ENCODE data around the gene AIRE.

Gene AIRE

DNA sequence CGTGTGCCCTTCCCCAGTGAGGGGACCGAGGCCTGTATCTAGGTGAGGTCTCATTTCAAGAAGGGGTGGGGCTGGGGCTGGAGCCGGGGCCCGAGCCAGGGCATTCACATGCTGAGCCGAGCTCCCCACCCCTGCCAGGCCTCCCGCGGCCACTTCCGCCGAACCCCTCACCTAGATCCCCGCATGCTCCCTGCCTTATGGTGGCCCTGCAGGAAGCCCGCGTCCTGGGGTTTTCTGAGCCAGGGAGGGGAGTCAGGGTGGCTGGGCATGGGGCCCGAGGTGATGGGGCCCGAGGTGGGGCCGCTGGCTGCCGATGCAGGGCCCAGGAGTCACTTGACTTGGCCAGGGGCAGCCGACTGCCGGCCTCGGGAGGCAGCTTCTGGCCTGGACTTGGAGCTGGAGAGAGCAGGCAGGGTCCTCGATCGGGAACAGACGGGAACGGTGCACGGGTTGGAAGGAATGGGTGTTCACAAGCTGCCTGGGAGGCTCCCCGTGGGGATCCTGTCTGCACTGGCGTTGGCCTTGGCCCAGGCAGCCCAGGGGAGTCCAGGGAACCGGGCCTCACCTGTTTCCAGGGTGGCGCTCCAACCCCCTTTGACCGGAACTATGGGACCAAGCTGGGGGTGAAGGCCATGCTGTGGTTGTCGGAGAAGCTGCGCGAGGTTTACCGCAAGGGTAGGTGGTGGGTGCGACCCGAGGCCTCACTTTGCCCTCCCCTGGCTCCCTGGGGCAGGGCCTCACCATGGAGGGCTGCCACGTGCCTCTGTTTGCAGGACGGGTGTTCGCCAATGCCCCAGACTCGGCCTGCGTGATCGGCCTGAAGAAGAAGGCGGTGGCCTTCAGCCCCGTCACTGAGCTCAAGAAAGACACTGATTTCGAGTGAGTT lies 40.0 kb downstream of the AIRE start:
- no peak for DNase-seq (ENCODE audit: low read depth)

DNA sequence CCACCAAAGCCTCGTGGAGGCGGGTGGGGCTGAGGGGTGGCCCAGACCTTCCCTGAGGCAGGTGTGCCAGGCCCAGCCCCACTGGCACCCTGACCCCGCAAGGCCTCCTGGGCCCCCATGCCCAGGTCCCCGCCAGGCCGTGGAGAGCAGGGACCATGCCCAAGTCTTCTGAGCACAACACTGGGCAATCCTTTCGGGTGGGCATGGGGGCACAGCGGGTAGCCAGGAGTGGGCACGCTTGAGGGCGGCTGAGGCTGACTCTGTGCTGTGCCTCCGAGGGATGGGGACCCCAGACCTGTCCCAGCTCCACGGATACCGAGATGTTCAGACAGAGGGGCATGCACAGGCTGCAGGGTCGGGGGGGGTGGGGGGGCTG lies 40.6 kb downstream of the AIRE start:
- no peak for DNase-seq (ENCODE audit: low read depth)

DNA sequence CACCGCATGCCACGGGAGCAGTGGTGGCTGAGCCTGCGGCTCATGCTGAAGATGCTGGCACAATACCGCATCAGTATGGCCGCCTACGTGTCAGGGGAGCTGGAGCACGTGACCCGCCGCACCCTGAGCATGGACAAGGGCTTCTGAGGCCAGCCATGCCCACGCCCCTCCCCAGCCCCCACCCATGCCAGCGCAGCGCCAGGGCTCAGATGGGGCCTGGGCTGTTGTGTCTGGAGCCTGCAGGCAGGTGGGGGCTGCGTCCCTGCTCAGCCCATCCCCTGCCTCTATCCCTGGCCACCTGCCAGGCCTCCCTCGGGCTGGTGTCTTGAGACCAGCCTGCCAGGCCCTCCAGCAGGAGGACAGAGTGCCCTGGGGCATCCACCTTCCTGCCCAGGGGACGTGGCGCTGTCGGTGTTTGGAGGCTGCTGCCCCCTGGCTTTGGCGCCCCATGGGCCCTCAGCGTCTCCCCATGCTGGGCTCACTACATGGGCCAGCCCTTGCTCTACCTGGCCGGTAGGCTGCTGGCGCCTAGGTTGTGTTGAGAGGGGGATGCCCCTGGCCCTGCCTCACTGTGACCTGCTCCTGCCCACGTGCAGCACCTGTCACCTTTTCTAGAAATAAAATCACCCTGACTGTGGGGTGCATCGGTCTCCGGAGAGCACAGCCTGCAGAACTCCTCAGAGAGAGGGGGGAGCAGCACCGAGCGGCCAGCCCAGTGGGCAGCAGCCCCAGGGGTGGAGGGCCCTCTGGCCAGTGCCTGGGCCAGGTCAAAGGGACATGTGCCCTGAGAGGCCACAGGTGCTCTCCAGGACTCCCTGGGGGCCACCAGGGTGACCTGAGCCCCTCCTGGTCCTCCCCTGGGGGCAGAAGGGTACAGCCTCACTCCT lies 41.3 kb downstream of the AIRE start:
- DNase-seq (ENCODE audit: low read depth) = no peak

DNA sequence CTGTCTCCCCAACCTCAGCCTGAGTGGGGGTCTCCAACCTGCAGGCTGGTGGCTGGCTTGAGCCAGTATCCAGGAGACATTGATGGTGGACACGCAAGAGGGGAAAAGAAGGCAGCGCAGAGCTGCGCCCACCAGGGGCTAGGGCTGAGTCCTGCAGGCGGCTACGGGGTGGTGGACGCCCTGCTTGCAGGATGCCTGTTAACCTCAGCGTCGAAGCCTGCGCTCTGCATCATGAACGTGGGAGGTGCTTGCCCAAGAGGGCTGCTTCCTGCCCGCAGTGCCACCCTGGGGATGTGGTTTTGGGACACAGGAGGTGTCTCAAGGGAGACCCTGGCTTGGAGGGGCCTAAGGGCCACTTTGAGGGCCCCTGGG lies 41.9 kb downstream of the AIRE start:
- no peak for DNase-seq (ENCODE audit: low read depth)

DNA sequence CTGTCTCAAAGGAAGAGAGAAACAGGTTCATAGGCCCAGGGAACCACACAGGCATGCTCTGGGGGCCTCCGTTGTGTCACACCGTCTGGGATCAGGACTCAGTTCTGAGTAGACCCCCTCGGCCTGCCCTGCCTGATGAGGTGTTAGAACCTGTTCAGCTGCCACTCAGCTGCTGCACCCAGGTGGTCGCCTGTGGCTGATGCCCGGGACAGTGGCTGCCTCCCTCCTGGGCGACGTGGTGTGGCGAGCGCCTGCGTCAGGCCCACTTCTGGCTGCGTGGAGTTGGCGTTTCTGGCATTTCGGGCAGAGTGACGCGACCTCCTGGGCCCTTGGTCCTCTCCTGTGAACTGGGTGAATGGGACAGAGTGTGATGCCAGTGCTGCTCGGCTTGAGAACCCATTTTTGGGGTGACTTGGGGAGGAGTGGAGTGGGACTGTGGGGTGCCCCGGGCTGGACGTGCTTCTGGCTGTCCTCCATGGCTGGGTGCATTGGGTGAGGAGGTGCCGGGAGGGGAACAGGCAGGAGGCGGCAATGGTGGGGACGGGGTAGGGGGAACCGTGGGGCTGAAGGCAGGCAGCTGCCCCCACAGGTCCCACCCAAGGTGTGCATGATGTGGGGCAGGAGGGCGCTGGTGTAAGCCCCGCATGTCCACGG lies 42.7 kb downstream of the AIRE start:
- no peak for DNase-seq (ENCODE audit: low read depth)

DNA sequence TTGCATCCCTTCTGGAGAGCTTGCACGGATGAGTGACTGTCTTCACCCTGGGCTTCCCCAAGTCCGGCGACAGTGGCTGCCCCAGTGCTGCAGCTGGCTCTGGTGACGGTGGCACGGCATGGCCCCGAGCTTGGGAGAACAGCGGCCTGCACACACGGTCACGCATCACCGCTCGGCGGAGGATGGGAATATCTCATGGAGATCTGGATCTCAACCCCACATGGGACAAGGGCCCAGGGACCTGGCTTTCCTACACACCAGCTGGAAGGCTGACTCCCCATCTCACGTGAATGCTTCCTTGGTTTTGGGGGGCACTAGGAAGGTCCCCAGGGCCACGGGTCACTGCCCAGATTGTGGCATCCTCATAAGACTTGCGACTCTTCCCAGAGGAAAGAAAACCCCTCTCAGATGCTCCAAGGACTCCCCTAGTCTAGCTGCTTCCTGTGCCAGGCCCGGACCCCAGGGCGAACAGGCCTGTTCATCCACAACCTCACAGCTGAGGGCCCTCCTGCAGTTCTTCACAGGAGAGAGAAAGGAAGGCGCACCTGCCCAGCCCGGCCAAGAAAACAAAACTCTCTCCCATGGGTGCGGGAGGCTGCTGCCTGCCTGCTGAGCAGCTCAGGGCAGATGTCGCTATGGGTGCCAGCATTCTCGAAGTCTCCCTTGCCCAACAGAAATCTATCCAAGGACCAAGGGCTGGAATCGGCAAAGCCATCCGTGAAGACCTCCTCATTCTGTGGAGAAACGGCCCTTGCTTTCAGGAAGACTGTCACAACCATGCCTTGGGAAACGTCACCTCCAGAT lies 43.6 kb downstream of the AIRE start:
- DNase-seq (ENCODE audit: low read depth) = no peak

DNA sequence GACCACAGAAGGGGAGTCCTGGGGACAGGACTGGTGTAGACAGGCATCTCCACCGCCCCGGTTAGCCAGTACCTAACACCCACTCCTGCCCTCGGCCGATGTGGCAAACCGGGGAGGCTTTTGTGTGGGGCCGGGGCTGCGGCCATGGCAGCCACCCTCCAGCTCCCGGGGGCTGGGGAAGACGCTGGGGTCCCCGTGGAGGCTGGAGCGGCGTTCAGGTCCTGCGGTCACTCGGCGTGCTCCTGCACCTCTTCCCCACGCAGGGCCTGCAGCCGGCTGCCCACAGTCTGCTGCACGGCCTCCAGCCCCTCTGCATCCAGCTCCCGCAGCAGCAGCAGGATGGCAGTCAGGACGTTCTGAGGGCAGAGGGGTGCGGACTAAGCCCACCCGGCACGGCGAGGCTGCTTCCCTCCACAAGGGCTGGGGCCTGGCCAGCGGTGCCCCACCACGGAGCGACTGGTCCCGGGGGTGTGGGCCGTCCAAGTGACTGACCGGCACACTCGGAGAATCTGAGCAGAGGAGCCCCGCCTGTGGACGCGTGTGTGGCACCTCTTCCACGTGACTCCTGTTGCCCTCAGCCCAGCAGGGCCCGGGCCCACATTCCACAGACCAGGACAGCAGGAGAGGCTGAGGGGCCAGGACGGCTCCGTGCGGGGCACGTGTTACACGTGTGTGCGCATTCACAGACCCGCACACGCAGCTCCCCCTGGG lies 44.5 kb downstream of the AIRE start:
- DNase-seq (ENCODE audit: low read depth) = no peak

DNA sequence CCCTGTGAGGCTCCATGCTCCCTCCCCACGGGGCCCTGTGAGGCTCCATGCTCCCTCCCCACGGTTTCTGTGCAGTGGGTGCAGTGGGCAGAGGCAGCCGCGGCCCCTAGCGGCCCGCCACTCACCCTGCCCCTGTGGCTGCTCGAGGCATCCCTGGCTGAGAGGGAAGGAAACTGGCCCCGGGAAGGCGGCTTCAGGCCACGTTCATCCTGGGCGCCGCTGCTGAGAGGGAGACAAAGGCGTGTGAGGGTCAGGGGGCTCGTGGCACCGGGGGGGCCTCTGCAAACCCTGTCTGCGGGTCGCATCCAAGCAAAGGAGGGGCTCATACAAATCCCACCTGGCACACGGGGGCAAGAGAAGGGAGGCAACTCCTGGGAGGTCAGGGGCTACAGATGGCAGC lies 45.0 kb downstream of the AIRE start:
- DNase-seq (ENCODE audit: low read depth) = no peak

DNA sequence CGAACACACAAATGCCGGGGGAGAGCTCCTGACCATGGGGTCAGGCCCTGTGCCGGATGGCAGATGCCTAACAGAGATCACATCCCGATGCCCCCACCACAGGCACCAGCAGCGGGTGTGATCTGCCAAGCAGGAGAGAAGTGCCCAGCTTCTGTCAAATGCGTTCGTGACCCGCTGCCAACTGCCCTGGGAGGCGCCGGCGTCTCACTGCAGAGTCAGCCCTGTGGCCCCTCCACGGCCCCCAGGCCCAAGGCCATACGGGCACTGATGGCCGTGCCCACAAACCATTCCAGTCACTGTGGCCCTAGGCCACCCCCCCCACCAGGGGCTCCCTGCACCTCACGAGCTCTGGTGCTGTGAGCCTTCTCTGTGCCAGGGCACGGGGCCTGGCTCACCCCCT lies 45.5 kb downstream of the AIRE start:
- DNase-seq (ENCODE audit: low read depth) = no peak

DNA sequence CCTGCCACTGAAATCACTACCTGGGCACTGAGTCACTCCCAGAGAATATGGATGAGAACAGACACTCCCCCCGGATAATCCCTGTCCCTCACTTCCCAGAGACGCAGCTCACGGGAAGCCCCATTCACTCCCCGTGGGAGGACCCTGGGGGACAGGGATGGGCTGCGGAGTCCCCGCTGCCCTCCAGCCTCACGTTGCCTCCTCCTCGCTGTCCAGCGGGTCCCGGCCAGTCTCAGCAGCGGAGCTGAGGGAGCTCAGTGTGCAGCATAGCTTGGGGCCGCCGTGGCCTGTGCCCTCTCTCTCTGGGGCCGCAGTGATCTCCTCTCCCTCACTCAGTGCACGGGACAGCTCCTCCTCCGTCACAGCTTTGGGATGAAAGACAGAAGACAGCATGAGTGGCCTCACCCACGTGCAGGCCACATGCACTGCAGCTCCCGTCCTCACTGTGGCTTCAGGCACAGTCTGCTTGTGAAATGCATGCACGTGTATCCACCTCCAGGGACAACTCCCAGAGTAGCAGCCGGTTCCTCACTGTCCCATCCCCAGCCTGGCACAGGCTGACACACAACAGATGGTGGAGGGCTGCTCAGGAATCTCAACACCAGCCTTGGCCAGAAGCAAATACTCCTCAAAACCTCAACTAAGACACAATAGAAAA lies 46.1 kb downstream of the AIRE start:
- no peak for DNase-seq (ENCODE audit: low read depth)

DNA sequence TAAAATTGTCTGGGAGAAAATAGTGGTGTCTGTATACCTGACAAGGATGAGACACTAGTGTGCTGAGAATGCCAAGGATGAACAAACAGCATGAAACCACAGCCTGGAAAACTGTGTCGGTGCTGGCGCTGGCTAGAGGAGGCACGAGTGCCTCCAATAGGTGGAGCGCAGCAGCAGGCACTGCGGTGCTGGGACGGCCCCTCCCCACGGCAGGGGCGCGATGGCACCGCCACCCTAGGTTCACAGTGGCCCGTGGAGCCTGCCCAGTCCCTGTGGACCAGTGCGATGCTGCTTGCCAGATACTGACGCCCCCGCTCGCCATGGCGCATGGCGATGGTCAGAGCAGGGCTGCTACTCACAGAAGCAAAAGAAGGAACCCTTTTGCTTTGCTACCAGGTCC lies 46.7 kb downstream of the AIRE start:
- DNase-seq (ENCODE audit: low read depth) = no peak

DNA sequence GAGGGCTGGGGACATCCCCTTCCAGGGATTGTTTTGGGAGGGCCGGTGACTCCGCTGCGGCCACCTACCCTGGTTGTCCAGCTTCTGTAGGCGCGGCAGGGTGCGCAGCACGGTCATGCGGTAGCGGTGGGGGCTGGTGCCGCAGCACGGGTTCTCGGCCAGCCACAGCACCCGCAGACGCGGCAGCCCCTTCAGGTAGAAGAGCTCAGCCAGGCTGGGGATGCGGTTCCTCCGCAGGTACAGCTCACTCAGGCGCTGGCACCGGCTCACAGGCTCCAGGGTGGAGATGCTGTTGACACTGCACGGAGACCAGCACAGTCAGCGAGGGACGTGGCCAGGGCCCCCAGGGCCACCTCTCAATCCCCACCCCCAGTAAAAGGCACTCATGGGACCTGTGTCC lies 47.3 kb downstream of the AIRE start:
- no peak for DNase-seq (ENCODE audit: low read depth)

DNA sequence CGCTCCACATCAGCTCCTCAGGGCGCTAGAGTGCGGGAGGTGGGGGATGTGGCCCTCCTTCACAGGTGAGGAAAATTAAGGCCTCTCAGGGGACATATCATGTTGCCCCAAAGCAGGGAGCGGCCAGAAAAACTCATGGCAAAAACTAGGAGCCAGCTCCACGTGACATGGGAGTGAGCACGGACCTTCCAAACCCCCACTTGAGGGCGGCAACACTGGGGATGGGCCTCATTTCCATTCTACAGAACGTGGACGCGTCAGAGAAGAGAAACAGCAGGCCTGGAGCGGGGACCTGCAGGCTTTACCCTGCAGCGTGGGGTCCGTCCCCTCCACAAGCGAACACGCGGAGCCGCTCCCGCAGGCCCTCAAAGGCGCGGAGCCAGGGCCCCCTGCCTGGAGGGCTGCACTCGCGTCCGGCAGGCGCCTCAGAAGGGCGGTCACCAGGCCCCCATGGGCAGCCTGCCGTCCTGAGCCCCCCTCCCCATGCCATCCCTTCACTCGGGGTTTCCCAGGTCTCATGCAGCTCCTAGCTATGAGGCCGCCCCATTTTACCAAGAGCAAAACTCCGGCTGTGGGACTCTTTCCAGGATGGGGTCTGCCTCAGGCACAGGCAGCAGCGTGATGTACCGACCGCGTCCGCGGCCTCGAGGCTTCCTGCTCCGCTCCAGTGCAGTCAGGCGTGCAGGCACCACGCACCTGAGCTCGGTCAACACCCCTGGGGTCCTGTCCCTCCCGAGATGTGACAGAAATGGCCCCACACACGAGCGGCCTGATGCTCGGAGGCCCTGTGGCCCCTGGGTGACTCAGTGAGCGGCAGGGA lies 48.0 kb downstream of the AIRE start:
- no peak for DNase-seq (ENCODE audit: low read depth)

DNA sequence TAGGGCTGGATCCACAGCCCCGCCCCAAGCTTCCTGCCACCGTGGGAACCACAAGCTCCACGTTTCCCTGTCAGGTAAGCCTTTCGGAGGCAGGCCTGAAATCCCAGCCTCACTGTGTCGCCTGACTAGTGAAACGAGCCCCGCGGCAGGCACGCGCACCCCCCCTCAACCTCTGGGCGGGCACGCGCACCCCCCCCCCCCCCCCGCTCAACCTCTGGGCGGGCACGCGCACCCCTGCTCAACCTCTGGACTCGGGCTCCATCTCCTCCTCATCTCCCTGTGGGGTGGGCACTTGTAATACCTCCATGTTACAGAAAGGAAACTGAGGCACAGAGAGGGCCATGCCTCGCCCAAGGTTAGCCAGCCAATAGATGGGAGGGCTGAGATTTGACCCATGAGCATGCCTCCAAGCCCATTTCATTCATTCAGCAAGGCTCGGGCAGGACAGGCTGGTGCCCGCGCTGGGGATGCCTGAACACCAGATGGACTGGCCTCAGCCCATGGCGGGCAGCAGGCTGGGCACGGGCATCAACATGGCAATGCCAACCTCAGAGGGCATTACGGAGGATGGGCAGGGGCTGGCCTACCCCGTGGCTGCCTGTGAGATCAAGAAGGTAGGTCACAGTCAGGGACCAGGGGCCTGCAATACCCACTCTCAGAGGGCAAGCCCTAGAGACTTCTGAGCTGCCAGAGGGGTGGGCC lies 48.8 kb downstream of the AIRE start:
- DNase-seq (ENCODE audit: low read depth) = no peak

DNA sequence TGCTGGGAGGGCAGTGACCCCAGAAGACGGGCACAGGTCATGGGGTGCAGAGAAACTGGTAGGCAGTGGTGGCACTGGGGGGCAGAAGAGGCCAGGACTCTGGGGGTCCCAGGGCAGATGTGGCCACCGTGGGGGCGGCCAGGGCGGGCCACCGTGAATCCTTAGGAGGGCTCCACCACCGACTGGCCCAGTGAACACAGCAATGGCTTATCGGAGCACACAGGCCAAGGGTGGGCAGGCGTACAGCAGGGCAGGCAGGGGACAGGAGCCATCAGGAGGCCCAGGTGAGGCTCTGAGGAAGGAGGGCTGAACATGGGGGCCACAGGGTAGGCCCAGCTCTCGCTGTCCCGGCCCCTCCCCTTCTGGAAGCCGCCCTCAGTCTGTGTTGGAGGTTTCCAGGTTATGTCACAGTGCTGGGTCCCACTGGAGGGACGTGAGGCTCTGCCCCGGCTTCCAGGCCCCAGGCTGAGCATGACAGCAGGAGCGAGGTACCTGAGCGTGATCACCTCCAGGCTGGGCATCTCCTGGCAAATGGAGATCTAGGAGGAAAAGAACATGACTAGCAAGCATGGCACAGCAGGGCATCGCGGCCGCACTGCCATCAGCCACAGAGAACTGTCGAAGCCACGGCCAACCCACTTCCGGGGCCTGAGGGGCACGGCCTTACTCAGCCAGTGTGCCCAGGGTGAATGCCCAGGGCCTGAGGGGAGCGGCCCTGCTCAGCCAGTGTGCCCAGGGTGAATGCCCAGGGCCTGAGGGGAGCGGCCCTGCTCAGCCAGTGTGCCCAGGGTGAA lies 49.8 kb downstream of the AIRE start:
- DNase-seq (ENCODE audit: low read depth) = no peak

DNA sequence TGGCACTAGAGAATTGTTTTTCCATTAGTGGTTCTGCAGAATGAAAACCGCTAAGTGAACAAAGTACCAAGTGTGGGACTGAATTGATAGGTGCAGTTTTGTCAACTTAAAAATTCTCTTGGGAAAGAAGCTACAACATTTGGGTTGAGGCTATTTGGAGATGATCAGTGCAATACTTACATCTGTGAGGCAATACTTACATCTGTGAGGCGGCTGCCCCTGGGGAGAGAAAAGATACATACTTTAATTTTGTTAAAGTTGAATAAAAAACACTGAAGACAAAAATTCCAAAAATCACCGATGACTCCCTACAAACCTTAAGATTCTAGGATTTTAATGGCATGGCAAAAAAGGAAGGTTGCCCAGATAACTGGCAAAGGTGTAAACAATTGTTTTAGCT lies 51.8 kb downstream of the AIRE start:
- no peak for DNase-seq (ENCODE audit: low read depth)

DNA sequence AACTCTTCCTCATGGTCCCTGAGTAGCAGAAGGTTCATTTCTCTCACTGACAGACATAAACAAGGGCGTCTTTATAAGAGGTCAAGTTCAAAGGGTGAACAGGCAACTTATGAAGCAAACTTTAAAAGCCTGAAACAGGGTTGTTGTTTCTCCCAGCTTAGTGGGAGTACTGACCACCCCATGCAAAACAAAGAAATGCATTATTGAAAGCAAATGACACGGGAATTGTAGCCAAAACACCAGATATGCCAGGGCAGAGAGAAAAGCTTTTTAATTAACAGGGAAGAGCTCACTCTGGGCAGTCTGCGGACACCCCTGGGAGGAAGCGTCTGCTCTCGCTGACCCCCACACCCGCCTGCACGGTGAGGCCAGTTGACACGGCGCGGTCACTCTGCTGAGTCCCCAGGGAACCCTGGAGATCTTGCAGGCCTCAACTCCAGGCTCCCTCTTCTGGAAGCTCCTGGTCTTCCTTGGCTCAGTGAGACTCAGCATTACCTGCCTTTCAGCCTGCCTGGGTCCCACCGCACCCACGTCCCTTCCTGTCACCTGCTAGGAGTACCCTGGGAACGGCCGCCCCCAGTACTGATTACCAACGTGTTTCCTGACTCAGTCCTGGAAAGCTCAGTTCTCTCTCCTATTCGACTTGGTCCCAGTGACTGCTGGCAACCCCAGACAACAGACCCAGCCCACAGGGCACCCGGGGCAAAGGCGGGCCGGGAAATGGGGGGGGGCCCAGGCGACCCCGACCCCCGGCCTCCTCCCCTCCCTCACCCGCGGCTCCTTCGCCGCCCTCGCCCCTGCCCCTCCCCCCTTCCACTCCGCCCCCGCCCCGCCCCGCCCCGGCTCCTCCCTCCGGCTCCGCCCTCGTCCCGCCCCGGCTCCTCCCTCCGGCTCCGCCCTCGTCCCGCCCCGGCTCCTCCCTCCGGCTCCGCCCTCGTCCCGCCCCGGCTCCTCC lies 52.5 kb downstream of the AIRE start:
- no peak for DNase-seq (ENCODE audit: low read depth)

Measured in stimulated activated CD8-positive, alpha-beta memory T cell treated with anti-CD3 and anti-CD28 coated beads, Interleukin-4, amount 100 ng/mL, for 24 hours (primary cell).